Mesenteric fat pad (tissue), 1 donor: ENCODE data around the gene SLC25A10. TPM values are rescaled to one million over a fixed set of nuclear protein-coding genes. Genes with fewer than 3 reads are reported as not detected.

ENCODE experiments used
- DNase-seq: peaks from one replicate; pipeline ENCODE4 v3.0.0-alpha.2; 2020; ENCODE audit warnings: low spot score
- total RNA-seq: library from RNA; stranded (reverse); fragmentation: NEBNext Ultra II Directional; extraction: Animal tissue kit (Norgen Biotek cat#: 25700); gene quantifications from one replicate; pipeline ENCODE4 v1.2.1, GENCODE V29; 2021
- donor health status: DM: yes; HTN: yes; CAD: no.

SLC25A10 gene
- total RNA-seq, 1 donor from 2014 or later = 17.0 TPM

DNA sequence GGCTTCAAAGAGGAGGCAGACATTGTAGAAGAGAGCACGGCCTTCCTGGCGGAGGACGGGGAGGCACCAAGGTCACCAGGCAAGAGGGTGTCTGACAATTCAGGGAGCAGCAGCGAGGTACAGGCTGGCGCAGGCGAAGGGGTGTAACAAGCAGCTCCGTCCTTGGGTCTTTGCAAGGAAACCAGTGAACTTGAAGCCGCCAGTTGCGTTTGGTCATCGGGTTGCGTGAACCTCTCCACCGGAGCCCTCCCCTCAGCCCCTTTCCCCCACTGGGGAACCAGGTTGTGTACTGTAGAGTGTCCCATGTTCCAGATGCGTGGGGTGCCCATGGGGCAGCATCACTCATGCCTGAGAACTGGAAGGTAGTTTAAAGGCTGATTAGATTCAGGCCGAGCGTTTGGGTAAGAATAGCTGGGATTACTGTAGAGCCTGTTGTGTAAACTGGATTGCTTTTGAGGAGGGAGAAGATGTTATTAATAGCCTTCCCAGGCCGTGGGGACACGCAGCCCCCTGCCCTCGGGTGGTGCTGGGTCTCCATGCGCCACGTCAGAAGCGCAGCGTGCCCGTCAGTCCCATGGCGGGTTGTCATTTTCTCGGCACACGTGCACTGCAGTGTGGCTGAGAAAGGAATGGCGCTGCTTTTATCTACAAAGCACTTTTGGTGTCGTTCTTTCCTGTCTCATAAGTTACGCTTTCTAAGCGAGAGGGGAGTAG is 6.4 kb upstream of the SLC25A10 start:
- DNase-seq = no peak

DNA sequence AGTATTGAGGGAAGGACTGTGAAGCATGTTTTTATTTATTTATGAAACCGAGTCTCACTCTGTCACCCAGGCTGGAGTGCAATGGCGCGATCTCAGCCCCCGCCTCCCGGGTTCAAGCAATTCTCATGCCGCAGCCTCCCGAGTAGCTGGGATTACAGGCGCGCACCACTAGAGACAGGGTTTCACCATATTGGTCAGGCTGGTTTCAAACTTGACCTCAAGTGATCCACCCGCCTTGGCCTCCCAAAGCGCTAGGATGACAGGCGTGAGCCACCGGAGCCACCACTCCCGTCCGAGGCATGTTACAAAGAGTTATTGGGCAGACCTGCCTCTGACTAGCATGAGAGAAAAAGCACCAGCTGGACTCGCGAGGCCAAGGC is 5.9 kb upstream of the SLC25A10 start:
- no peak for DNase-seq

DNA sequence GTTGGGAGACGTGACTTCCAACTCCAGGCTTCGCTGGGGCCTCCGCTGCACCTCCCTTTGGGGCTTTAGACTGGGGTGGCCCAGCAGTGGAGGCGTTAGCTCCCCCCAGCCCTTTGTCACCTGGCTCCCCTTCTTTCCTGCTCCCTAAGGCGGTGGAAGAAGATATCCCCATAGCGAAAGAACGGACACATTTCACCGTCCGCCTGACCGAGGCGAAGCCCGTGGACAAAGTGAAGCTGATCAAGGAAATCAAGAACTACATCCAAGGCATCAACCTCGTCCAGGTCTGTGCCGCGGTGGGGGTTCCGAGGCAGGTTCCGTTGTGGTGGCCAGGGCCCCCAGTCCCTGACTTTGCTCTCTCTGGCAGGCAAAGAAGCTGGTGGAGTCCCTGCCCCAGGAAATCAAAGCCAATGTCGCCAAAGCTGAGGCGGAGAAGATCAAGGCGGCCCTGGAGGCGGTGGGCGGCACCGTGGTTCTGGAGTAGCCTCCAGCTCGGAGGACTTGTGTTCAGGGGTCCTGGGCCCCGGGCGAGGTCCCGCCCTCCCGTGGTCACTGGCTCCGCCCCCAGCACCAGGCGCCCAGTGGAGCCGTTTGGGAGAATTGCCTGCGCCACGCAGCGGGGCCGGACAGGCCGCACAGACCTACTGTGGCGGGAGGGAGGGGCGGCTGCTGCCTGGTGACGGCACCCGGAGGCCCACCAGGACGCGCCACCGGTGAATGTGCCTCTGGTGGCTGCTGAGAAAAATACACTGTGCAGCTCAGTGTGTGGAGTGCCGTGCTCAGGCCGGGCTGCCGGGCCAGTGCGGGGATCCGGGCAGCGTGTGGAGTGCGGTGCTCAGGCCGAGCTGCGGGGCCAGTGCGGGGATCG is 5.1 kb upstream of the SLC25A10 start:
- no peak for DNase-seq

DNA sequence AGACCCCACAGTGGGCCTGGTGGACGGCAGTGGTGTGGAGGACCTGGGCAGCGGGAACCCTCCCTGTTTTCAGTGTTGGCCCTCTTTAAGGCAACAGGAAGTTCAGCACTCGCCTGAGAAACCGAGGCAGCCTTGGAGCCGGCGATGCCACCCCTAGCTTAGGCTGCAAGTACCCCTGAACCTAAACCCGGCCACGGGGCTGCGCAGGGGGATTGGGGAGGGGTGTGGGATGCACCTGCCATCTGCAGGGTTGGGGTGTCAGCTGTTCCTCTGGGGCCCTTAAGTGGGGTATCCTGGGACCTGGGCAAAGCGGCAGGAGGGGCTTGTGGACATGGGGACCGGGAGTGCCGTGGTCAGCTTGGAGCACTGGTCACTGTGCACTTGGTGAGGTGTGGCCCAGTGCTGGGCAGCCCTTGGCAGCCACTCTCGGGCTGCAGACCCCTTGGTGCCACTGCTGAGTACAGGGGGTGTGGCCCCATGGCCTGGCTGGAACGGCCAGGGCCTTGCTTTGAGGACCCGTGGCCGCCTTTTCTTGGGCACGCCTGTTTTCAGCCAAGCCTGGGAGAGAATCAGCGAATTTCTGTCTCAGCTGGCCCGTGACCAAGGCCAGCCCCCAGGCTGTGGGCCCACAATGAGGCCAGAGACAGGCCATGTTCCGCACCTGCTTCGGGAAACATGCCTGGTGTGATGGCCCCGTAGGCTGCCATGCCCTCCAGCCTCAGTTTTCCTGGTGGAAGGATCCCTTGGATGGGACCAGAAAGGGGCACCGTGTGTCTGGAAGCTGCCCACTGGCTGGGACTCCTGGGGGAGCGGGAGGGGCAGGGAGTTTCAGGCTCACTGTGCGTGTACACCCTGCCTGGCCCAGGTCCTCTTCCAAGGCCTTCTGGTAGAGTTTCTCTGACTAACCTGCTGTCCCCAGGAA is 4.1 kb upstream of the SLC25A10 start:
- no peak for DNase-seq

DNA sequence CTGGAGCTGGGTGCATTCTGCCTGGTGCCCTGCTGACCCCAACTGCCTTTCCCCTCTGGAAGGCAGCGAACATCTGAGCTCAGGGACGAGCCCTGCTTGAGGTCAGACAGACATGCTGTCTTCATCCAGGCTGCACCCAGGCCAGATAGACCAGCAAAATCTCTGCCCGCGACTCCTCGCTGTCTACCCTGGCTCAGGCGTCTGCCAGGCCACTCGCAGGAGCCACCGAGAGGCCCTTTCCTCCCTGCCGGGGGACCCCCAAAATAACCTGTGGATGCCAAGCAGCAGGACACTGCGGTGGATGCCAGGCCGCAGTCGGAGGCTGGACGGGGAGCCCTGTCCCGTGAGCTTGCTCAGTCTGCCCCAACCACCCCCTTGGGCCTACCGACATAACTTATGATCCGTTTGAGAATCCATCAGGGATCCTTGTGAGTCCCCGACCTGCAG is 3.3 kb upstream of the SLC25A10 start:
- DNase-seq = no peak

DNA sequence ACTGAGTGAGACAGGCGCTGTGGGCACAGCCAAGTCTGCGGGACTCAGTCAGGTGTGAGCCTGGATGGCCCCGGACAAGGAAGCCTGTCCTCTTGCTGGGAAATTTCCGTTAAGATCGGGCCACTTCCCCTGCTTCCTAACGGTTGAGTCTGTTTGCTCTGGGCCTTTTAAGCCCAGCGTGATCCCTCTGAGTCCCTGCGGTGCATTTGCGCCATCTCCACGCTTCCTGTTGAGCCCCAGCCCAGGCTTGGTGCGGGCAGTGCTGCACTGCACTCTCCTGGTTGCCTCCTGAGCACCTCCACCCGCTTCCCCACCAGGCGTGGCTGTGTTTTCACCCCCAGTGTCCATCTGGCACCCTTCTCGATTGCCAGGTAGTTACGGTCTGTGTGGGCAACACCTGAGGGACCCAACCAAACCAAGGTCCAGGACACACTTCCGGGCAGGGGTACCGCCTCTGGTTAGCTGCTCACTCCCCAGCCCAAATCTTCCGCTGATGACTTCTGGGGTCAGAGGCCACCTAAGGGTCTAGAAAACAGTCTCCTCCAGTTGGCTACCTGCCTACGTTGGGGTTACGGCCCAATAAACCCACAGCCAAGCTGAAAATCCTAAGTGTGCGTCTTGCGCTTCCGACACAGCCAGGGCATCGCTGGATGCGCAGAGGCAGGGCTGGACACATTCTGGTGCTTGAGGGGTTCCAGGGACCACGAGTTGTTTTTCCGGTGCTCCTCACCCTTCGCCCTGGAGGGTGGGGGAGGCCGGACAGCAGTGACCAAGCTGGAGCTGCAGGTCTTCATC is 1.4 kb upstream of the SLC25A10 start:
- no peak for DNase-seq

DNA sequence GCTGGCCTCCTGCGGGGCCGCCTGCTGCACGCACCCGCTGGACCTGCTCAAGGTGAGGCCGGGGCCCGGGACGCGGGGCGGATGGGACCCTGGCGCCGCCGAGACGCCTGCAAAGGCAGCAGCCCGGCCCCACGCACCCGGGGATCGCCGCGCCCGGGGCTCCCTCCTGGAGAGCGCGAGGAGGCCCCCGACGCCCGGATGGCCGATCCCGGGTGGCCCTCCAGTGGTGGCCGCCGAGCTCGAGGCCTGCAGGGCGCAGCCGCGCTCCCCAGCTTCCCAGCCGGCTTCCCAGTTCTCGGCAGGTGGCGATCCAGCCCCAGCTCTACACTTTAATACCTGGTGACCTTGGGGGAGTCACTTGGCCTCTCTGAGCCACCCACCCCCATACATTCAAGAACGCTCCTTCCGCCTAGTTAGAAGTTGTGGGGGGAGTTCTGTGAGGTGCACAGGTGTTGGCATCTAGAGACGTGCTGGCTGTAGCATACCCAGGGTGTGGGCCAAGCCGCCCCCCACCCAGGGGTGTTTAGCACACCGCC is 452 bp downstream of the SLC25A10 start:
- DNase-seq = no peak

DNA sequence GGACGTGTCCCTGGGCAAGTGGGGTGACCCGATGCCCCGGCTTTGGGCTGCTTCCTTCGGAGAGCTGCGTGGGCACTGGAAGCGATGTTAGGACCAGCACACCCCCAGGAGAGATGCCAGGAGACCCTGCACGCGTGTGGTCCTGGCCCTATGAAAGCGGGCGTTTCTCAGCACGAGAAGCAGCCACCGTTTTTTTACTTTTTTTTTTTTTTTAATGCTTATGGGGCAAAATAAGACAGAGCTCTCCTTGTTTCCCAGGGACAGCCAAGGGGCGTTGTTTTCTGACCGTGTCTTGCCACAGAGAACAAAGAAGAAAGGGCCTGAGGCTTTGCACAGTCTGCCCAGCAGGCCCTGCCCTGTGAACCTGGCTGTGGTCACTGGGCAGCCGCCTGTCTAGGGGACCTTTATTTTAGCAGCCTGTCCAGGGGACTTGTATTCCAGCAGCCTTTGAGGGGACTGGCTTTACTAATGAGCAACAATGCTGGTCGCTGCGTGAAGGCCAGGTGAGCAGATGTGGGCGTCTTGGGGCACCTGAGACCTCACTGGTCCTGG is 996 bp downstream of the SLC25A10 start:
- no peak for DNase-seq

DNA sequence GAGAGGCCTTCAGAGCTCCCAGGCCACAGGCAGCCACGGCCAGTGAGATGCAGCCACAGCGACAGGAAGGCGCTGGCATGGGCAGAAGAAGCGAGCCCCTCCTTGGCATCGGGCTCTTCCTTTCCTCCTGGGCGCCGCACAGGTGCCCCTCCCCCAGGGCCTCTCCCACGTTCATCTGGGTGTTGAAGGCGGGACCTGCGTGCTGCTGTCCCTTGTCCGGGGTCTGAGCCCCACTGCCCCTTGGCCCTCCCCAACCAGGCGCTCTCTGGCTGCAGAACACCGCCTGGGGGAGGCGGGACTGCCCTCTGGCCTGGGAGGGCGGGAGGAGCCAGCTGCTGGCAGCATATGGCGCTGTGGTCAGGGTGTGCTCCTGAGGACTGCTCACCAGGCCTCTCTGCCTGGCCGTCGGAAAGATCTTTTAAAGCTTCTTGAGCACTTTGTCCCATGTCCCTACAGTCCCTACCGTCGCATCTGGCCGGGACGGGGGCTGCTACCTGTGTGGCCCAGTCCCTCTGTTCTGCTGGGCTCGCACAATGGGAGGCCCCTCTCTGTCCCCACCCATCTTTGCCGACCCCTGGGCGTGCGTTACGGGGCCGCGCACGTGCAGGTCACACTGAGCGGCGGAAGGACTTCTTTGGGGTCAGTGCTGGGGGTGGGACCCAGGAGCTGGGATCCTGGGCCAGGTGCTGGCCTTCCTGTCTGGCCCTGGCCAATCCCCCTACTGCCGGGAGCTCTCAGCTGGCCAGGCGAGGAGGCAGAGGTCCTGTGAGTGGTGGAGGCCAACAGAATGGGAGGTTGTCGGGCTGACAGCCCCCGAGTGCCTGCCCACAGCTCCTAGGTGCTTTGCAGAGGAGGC is 1.7 kb downstream of the SLC25A10 start:
- no peak for DNase-seq

DNA sequence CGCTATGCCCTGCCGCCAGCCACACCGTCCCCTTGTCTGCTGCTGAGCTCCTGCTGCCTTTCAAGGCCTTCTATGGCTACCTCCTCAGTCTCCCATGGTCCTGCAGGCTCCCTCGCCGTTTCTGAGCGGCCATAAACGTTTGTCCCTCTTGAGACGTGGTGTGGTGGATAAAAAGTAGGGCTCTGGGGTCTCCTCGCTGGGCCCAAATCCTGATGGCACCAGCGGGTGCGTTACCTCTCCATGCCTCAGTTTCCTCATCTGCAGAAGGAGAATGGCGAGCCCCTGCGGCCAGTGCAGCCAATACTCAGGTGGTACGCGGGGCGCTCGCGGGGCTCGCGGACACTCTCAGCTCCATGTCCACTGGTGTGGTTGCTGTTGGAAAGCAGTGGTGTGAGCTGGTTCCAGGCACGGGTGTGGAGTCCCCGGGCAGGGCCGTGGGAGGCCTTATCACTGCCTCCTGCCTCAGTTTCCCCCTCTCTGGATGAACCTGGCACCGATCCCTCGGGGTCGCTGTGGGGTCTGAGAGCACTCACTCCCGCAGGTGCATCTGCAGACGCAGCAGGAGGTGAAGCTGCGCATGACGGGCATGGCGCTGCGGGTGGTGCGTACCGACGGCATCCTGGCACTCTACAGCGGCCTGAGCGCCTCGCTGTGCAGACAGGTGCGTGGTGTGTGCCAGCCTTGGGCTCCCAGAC is 2.5 kb downstream of the SLC25A10 start:
- DNase-seq = no peak

DNA sequence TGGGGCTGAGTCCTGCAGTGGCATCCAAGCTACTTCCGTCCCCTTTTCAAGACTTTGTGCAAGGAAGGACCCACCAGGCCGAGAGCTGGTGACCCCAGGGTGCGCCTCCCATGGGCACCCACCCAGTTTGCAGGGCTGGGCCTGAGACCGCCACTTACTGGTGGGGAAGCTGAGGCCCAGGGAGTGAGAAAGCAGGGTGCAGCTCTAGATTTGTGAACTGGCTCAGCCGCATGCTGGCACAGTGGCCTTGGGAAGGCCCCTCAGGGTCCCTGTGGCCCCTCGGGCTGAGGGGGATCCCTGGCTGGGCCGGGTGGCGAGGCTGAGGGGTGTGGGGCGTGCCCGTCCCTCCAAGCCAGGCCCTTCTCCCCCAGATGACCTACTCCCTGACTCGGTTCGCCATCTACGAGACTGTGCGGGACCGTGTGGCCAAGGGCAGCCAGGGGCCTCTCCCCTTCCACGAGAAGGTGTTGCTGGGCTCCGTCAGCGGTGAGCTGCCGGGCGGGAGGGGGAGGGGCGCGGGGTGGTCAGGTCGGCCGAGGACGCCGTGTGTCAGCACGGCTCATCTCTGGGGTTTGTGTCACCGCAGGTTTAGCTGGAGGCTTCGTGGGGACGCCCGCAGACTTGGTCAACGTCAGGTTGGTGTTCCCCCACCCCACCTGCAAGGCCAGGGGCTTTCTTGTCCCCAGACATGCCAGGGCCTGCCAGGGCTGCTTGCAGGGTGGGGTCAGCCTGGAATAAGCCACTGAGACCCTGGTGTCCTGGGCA is 3.2 kb downstream of the SLC25A10 start:
- DNase-seq = no peak

DNA sequence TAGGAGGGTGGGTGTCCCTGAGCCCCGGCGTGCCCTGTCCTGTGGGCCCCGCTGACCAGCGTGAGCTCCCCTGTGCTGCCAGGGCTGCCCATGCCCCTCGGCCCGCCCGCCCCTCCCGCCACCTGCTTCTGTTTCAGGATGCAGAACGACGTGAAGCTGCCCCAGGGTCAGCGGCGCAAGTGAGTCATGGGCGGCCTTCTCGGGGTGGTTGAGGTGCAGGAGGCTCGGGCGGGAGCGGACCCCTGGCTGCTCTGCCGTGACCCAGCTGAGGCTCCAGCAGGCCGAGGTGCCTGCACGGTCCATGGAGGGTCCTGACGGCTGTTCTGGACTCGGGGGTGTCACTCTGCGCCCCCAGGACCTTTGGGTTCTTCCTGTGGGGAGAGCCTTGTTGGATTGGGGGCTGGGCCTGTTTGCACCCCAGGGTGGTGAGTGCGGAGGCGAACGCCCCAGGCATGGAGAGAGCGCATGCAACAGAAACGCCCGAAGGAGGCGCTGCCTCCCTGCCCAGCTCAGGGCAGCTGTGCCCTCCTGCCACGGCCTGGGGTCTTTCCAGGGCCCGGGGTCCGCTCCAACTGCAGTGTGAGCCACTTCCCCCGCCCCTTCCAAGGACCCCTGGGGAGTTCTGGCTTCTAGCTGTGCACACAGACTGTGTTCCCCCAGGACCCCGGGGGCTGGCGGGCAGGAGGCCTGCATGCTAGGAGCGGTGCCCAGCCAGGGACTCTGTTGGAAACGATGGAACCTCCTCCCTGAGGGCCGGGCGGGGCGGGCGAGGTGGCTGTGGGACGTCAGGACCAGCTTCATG is 4.0 kb downstream of the SLC25A10 start:
- DNase-seq = no peak

DNA sequence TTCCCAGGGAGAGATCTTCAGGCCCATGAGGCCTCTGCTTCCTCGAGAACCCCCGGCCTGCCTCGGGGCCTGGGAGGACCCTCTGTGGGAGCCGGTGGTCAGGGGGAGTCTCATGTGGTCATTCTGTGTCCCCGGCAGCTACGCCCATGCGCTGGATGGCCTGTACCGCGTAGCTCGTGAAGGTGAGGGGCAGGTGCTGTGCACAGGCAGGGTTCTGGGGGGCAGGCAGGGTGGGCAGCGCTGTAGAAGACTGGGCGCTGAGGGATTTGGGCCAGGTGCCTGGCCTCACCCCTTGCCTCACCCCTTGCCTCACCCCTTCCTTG is 4.6 kb downstream of the SLC25A10 start:
- DNase-seq = no peak

DNA sequence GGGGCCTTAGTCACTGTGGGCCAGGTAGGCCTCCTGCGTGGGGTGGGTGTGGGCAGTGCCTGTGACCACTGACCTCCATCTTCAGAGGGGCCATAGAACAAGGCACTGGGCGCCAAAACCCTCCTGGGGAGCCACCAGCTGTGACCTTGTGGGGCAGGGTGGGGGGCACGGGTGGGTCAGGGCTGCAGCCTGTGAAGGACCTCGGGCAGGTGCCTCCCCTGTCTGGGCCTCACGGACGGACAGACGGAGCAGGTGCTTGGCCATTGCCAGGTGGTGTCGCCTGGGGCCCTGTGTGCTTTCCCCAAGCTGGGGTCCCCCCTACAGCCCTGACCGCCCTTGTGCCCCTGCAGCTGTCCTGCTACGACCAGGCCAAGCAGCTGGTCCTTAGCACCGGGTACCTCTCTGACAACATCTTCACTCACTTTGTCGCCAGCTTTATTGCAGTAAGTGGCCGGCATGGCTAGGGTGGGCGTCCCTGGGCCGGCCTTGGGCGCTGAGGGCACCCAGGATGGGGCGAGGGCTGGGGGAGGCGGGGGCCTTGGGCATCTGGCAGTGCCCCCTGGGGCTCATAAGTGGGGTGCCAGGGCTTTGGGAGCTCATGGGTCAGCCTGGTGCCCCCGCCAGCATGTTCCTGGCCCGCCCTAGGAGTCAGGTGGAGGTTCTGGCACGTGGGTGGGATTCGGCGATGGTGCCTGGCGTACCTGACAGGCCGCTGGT is 5.1 kb downstream of the SLC25A10 start:
- no peak for DNase-seq

DNA sequence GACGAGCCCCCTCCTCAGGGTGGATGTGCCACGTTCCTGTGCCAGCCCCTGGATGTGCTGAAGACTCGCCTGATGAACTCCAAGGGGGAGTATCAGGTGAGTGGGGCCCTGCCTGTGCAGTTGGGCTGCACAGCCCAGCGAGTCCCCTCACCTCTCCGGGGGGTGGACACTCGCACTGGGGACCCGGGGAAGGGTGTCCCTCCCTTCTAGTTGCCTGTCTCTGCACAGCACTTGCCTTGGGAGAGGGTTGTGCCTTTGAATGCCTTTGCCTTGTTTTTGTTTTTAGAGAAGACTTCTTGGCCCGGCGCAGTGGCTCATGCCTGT is 5.6 kb downstream of the SLC25A10 start:
- no peak for DNase-seq

DNA sequence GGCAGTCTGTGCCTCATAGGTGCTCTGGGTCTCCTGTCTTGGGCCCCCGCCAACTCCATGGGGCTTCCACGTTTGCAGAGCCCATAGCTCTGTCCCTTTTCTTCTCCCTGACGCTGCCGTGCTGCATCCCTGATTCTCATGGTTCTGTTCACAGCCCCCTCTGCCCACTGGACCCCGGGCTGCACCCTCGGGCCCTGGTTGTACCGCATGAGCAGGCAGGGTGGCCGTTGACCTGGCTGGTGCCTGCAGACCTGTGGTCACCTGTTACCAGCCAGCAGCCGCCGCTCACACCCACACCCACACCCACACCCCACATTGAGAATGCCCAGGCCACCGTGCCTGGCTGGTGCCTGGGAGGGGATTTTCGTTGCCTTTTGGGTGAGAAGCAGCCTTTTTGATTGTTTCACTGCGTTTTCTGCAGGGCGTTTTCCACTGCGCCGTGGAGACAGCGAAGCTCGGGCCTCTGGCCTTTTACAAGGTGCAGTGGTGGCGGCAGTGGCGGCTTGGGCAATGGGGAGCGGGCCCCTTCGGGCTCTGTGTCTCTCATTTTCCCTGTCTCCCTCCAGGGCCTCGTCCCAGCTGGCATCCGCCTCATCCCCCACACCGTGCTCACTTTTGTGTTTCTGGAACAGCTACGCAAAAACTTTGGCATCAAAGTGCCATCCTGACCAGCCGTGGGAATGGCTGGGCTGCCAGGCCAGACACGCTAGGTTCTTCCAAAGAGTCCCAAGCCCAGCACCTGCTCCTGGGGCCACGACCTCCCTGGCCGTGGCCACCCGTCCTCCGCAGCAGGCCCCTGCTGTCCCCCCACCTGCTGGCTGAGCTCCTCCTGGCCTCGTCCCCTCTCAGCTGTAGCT is 7.6 kb downstream of the SLC25A10 start:
- DNase-seq = no peak
